IPS DF 4.7 (cell line): ENCODE measurements around the gene ZNF653.

Source experiments
- DNase-seq: peaks from one replicate; pipeline ENCODE4 v3.0.0-alpha.2; 2013; ENCODE audit warnings: low spot score; ENCODE audit errors: extremely low read depth

Gene ZNF653, protein sequence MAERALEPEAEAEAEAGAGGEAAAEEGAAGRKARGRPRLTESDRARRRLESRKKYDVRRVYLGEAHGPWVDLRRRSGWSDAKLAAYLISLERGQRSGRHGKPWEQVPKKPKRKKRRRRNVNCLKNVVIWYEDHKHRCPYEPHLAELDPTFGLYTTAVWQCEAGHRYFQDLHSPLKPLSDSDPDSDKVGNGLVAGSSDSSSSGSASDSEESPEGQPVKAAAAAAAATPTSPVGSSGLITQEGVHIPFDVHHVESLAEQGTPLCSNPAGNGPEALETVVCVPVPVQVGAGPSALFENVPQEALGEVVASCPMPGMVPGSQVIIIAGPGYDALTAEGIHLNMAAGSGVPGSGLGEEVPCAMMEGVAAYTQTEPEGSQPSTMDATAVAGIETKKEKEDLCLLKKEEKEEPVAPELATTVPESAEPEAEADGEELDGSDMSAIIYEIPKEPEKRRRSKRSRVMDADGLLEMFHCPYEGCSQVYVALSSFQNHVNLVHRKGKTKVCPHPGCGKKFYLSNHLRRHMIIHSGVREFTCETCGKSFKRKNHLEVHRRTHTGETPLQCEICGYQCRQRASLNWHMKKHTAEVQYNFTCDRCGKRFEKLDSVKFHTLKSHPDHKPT

GRCh38 chr19:11505504-11506100, at the start of gene ZNF653:
ZNF653 (minus strand) TSS chr19:11505839; CDS start chr19:11505786, 53 bp downstream.
- peak; percentile 84 for DNase-seq

GRCh38 chr19:11555246-11555645, 49.6 kb upstream of the ZNF653 start:
- no peak for DNase-seq

GRCh38 chr19:11554160-11554559, 48.5 kb upstream of the ZNF653 start:
- no peak for DNase-seq

DNA sequence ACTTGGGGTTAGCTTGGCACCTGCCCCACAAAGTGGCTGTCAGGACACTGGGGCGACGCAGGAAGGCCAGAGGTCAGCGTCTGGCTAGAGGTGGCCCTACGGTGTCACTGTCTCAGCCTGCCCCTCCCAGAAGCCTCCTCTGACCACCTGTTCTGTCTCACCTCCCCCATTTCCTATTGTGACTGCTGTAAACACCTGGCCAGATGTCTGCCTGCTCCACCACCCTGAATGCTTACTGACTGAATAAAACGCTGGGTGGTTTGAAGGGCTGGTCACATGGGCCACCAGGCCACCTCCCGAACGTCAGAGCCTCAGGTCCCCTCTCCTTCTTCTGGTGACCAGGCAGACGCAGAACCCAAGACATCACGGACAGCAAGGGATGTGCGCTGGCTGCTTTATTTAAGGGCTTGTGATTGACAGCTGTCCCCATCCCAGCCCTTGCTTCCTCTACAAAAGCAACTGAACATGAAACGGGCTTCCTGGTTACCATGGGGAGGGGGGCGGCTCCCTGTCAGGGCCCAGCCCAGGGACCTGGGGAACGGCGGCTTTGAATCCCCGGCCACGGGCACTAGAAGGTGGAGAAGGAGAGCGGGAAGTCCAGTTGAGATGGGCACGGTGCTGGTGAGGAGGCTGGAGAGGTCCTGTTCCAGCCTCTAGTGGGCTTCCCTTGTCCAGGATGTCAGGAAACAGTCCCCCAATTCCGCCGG, 47.2 kb upstream of the ZNF653 start:
- no peak for DNase-seq

- no peak for DNase-seq
Observed at GRCh38 chr19:11551603-11552235, 46.1 kb upstream of the ZNF653 start.

DNA sequence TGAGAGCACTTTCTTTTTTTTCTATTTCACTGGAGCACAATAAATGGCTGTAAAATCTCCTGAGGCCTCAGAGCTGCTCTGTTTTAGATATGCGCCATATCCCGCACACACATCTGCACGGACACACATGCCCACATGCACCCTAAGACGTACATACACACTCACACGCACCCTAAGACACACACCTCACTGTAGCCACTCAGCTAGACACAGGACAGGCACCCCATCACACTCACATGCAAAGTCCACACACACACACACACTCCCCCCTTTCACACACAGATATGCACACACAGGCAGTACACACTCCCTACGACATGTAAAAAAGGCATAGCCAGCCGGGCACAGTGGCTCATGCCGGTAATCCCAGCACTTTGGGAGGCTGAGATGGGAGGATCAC, 44.6 kb upstream of the ZNF653 start:
- DNase-seq: no peak

- DNase-seq: no peak
Observed at GRCh38 chr19:11549386-11549953, 43.8 kb upstream of the ZNF653 start.

DNA sequence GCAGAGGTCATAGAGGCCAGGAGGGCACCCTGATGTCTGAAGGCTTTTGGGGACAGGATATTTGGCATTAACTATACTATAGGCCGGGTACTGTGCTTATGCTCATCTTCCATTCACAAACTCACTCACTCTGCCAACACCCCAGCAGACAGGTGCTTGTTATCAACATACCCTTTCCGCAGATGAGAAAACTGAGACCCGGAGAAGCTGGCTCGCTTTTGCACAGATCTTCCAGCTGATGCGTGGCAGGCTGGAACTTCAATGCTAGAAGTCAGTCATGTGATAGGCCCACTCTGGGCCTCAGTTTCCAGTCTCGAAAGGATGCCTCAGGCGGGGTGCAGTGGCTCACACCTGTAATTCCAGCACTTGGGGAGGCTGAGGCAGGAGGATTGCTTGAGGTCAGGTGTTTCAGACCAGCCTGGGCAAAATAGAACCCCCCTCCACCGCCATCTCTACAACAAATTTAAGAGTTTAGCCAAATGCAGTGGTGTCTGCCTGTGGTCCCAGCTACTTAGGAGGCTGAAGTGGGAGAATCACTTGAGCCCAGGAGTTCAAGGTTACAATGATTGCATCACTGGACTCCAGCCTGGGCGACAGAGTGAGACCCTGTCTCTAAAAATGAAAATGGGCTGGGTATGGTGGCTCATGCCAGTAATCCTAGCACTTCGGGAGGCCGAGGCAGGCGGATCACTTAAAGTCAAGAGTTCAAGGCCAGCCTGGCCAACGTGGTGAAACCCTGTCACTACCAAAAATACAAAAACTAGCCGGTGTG, 42.5 kb upstream of the ZNF653 start:
- no peak for DNase-seq

DNA sequence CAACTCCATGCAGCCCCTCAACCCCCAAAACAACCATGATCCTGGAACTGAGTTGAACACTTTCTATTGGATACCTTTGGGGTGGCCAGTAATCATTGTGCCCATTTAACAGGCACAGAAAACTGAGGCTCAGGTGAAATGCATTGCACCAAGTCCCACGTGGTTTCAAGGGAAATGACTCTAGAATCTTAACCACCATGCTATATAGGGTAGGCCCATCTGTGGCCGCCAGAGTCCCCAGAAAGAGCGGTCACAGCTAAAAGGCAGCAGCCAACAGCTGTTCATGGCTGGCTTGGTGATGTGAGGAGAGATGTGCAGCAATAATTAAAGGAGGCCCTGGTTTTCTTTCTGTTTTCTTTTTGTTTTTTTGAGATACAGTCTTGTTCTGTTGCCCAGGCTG, 35.6 kb upstream of the ZNF653 start:
- no peak for DNase-seq

DNA sequence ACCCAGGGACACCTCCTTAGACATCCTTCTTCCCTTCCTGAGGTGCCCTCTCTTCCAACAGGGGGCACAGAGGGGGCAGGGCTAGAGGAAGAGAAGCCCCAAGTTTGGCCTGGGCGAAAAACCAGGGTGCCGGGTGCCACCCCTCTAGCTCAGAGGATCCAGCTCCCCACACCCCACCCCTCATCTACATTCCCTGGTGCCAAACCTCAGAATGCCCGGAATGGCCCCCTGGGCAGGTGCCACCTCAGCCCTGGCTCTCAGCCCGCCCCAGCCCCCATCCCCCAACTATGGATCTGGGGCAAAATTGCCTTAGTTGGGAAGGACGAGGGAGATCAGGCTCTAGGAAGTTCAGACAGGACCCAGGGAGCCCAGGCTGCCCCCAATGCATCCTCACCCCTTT, 35.0 kb upstream of the ZNF653 start:
- DNase-seq: no peak

DNA sequence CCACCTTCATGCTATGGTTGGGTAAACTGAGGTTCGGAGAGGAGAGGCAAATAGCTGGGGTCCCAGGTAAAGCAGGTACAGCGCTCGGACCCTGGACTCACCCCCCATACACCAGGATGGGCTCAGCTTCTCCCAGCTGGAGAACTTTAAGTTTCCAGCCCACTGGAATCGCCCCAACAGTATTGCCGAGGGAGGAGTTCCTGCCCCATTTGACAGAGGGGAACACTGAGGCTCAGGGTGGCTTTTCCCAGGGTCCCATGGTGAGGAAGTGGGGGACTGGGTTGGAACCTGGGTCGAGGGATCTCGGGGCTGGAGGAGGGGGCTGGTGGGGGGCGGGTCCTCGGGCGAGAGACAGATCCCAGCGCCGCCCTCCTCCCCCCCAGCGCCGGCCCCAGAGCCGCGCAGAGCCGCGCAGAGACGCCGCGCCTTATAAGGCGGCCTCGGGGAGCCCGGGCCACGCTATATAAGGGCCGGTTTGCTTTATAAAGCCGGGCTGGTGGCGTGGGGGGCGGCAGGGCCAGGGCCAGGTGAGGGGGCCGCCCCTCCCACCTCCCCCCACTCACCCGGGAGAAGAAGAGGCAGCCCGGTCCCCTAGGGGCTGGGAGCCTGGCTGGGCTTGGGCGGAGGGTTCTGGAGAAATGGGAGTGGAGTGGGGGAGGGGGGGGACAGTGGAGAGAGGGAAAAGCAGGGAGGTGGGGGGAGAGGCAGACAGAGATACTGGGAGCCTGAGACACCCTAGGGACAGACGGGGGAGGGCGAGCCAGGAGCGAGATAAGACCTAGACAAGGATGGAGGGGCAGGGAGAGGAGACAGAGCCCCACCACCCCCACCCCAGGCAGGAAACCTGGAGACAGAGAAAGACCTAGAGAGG, 34.1 kb upstream of the ZNF653 start:
- no peak for DNase-seq

- DNase-seq: no peak
Observed at GRCh38 chr19:11538232-11539036, 32.8 kb upstream of the ZNF653 start, which contains the start of gene CNN1. CNN1 (plus strand) TSS chr19:11538851; CDS start chr19:11538928, 77 bp downstream.

GRCh38 chr19:11535792-11536595, 30.4 kb upstream of the ZNF653 start:
- DNase-seq: no peak

DNA sequence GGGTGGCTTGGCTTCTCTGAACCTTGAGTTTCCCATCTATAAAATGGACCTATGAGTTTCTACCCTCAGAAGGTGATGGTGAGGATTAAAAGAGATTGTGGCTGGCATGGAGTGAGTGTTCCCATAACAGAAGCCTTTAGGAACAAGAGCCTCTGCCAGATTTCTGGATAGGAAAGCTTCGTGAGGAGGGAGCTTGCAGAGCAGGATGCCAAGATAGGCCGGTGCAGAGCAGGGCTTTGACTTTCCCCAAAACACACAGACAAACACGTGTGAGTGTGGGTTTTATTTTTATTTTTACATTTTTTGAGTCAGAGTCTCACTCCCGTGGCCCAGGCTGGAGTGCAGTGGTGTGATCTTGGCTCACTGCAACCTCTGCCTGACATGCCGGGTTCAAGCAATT, 29.3 kb upstream of the ZNF653 start:
- no peak for DNase-seq

DNA sequence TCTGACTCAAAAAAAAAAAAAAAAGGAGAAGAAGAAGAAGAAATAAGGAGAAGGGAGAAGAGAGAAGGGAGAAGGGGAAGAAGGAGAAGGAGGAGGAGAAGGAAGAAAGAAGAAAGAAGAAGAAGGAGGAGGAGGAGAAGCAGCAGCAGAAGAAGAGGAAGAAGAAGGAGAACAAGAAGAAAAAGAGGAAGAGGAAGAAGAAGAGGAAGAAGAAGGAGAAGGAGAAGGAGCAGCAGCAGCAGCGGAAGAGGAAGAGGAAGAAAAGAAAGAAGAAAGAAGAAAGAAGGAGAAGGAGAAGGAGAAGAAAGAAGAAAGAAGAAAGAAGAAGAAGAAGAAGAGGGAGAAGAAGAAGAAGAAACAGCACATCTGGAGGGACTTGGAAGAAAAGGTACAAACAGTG, 28.9 kb upstream of the ZNF653 start:
- no peak for DNase-seq

GRCh38 chr19:11530432-11530831, 24.8 kb upstream of the ZNF653 start:
- peak; percentile 90 for DNase-seq

DNA sequence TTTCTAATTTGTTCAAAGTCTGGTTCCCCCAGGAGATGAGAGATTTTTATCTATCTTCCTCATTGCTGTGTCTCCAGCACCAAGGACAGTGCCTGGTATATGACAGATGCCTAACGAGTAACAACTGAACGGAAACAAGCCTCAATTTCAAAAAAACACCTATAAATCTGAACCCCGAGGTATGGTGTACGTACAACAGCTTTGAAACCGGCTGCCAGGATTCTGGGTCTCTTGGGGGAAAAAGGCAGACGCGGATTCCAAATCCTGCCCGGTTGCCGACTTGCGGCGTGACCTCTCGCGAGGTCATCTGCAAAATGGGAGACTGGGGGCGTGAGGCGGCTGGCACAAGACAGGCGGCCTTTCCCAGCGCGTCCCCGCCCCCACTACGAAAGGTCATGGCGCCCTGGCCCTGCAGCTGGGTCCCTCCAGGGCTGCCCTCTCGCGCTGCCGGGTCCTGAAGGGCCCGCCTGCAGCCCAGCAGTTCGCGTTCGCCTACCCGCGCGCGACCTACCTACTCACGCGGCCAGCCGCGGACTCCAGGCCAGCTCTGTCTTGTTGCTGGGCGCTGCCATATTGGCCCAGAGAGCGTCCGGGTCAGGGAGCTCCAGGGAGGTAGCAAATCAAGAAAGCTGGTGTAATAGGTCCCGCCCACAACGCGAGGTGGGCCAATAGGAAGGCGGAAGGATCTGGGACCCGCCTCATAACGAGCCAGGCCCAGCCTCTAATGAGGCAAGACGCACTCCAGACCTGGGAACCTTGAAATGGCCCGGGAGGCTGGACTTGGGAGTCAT, 23.1 kb upstream of the ZNF653 start, which contains the start of gene ECSIT:
Gene ECSIT, minus strand, starts transcription at position 584 of the 791 bp plus-strand sequence. CDS start 9,964 bp downstream, outside the sequence.
- peak; percentile 91 for DNase-seq
